ENCODE data around the gene COMMD8.

DNA sequence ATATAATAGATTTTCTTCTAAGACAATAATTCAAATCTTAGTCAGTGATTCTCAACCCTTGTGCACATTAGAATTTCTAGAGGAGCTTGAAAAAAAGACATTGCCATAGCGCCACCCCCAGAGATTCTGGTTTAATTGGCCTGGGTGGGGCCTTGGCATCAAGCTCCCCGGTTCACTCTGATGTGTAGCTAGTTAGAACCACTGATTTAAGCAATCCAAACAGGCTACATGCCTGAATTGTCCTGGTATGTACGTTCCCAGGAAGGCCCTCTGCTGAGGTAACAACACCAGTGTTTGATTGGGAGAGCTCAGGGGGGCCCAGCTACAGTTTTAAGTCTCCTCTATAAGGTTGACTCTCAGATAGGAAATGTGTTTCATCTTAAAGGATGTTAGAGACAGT lies 20.2 kb upstream of the COMMD8 start:
- TF ChIP-seq POLR2A (IDR thresholded peaks at IDR 0.05) = no peak
- TF ChIP-seq, protein P1, sequence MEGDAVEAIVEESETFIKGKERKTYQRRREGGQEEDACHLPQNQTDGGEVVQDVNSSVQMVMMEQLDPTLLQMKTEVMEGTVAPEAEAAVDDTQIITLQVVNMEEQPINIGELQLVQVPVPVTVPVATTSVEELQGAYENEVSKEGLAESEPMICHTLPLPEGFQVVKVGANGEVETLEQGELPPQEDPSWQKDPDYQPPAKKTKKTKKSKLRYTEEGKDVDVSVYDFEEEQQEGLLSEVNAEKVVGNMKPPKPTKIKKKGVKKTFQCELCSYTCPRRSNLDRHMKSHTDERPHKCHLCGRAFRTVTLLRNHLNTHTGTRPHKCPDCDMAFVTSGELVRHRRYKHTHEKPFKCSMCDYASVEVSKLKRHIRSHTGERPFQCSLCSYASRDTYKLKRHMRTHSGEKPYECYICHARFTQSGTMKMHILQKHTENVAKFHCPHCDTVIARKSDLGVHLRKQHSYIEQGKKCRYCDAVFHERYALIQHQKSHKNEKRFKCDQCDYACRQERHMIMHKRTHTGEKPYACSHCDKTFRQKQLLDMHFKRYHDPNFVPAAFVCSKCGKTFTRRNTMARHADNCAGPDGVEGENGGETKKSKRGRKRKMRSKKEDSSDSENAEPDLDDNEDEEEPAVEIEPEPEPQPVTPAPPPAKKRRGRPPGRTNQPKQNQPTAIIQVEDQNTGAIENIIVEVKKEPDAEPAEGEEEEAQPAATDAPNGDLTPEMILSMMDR (IDR thresholded peaks at IDR 0.05) = no peak

Measured in heart left ventricle (tissue), 13 donors.